Calu3 (cell line): ENCODE data around the gene TENT5C. TPM values are rescaled to one million over a fixed set of nuclear protein-coding genes. Genes with fewer than 3 reads are reported as not detected.

ENCODE experiments used
- BruUV-seq: library from RNA; stranded (reverse); fragments of 400-500 nt; replicated peaks from 2 replicates; lab custom pipeline; 2021; lab: Mats Ljungman, UMichigan
- CTCF ChIA-PET: fragments of 300-600 bp; sonication (Branson Sonifier 250); formaldehyde crosslinking; loops from one replicate; lab custom pipeline; 2022; ENCODE audit warnings: antibody characterized with exemption; lab: Charles Lee
- DNase-seq: peaks from one replicate; pipeline ENCODE4 v3.0.0; 2022
- H3K27ac Mint-ChIP-seq: one replicate; pipeline ENCODE4 v1.8.0; 2022; ENCODE audit warnings: mixed read lengths; ENCODE audit not compliant: unreplicated experiment
- H3K27me3 Mint-ChIP-seq: one replicate; pipeline ENCODE4 v1.8.0; 2022; ENCODE audit warnings: mixed read lengths; ENCODE audit not compliant: unreplicated experiment
- H3K36me3 Mint-ChIP-seq: one replicate; pipeline ENCODE4 v1.8.0; 2022; ENCODE audit warnings: mild to moderate bottlenecking, moderate library complexity, mixed read lengths; ENCODE audit not compliant: insufficient read depth, unreplicated experiment
- H3K4me1 Mint-ChIP-seq: one replicate; pipeline ENCODE4 v1.8.0; 2022; ENCODE audit warnings: mild to moderate bottlenecking, low read depth, mixed read lengths; ENCODE audit not compliant: unreplicated experiment
- H3K4me3 Mint-ChIP-seq: one replicate; pipeline ENCODE4 v1.8.0; 2022; ENCODE audit warnings: mild to moderate bottlenecking, low read depth, moderate library complexity, mixed read lengths; ENCODE audit not compliant: unreplicated experiment
- H3K9me3 Mint-ChIP-seq: one replicate; pipeline ENCODE4 v1.8.0; 2022; ENCODE audit warnings: low read depth, mixed read lengths; ENCODE audit not compliant: unreplicated experiment
- CTCF ChIP-seq: fragments of 200-600 bp; IDR thresholded peaks from one replicate; pipeline ENCODE4 v1.8.0; 2022; ENCODE audit warnings: antibody characterized with exemption; ENCODE audit not compliant: unreplicated experiment
- intact Hi-C: fragments of 100-400 bp; cut with micrococcal nuclease; formaldehyde crosslinking; loops from one replicate; pipeline ENCODE4 v1.10.0; 2022; ENCODE audit not compliant: unreplicated experiment
- total RNA-seq: library from RNA; stranded (reverse); gene quantifications from 2 replicates; pipeline ENCODE4 v1.2.3, GENCODE V29; 2022

The TENT5C gene
- total RNA-seq, 1 experiment from 2014 or later: 0.28 TPM

GRCh38 chr1:117579221-117579906 lies 26.5 kb upstream of the TENT5C start:
- intact Hi-C loops: no loop called here
- H3K9me3 Mint-ChIP-seq: peaks cover 2% of the 10 kb centered on the region
- no TSS peak for BruUV-seq
- no peak overlapping the region for H3K4me3 Mint-ChIP-seq
- CTCF ChIA-PET: no interaction called here
- peaks cover 14% of the 10 kb centered on the region for H3K27me3 Mint-ChIP-seq
- H3K36me3 Mint-ChIP-seq: no peaks in the 10 kb centered on the region
- TF ChIP-seq CTCF: no peak
- no peak for DNase-seq
- H3K27ac Mint-ChIP-seq: no peak overlapping the region
- no peaks in the 10 kb centered on the region for H3K4me1 Mint-ChIP-seq

- Mint-ChIP-seq H3K27ac (no peak overlapping the region), H3K27me3 (peaks cover 14% of the 10 kb centered on the region), H3K4me1 (no peaks in the 10 kb centered on the region), H3K4me3 (no peak overlapping the region), H3K36me3 (no peaks in the 10 kb centered on the region), H3K9me3 (peaks cover 2% of the 10 kb centered on the region)
- intact Hi-C loops: no loop called here
- TF ChIP-seq CTCF: no peak
- BruUV-seq: no TSS peak
- CTCF ChIA-PET: no interaction called here
- DNase-seq: no peak
Measured at GRCh38 chr1:117580436-117580835, 25.4 kb upstream of the TENT5C start.

- Mint-ChIP-seq H3K4me1 (no peaks in the 10 kb centered on the region), H3K9me3 (peaks cover 2% of the 10 kb centered on the region), H3K27me3 (peaks cover 14% of the 10 kb centered on the region), H3K4me3 (no peak overlapping the region), H3K36me3 (no peaks in the 10 kb centered on the region), H3K27ac (no peak overlapping the region)
- TF ChIP-seq CTCF: no peak
- no peak for DNase-seq
- CTCF ChIA-PET: no interaction called here
- no TSS peak for BruUV-seq
- intact Hi-C loops: no loop called here
Measured at GRCh38 chr1:117580882-117581281, 25.0 kb upstream of the TENT5C start.

GRCh38 chr1:117581391-117581943 lies 24.4 kb upstream of the TENT5C start:
- Mint-ChIP-seq H3K27me3 (peaks cover 14% of the 10 kb centered on the region), H3K9me3 (peaks cover 2% of the 10 kb centered on the region), H3K4me1 (no peaks in the 10 kb centered on the region), H3K4me3 (no peak overlapping the region), H3K27ac (no peak overlapping the region), H3K36me3 (no peaks in the 10 kb centered on the region)
- no TSS peak for BruUV-seq
- TF ChIP-seq CTCF: no peak
- intact Hi-C loops: no loop called here
- CTCF ChIA-PET: no interaction called here
- DNase-seq: no peak
